ENCODE measurements around the gene PDZD2.

GRCh38 chr5:31651241-31651640, 12.3 kb downstream of the PDZD2 start:
- TF ChIP-seq CTCF (IDR thresholded peaks at IDR 0.05) (no peak), POLR2A (IDR thresholded peaks at IDR 0.05) (no peak)
